ENCODE data around the gene ZBTB11.
A peak's percentile ranks its signal among the peaks of the same experiment; 100 is the strongest.
"Not testable (repeated sequence)": the region's sequence is repeated elsewhere in the genome, so short reads cannot be mapped to it uniquely, and the experiment has no call there.

The ZBTB11 gene

GRCh38 chr3:101643009-101643844 lies 33.7 kb downstream of the ZBTB11 start:
- no peak for DNase-seq

GRCh38 chr3:101642441-101642840 lies 34.5 kb downstream of the ZBTB11 start:
- no peak for DNase-seq

DNA sequence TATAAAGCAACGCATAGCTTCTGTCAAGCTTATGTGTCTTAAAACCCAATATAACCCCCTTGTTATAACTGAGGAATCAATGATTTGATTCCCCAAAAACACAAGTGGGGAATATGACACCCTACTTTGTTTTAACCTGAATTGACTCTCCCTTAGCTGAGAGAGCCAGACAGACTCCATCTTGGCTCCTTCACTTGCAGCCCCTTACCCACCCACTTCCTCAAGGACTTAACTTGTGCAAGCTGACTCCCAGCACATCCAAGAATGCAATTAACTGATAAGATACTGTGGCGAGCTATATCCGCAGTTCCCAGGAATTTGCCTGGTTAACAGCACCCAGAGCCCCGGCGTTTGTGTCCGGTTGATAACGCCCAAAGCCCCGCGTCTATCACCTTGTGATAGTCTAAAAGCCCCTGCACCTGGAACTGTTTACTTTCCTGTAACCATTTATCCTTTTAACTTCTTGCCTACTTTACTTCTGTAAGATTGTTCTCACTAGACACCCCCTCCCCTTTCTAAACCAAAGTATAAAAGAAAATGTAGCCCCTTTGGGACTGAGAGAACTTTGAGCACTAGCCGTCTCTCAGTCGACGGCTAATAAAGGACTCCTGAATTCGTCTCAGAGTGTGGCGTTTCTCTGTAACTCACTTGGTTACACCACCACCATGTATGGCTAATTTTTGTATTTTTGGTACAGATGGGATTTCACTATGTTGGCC lies 35.4 kb downstream of the ZBTB11 start:
- DNase-seq: not testable (repeated sequence)

DNA sequence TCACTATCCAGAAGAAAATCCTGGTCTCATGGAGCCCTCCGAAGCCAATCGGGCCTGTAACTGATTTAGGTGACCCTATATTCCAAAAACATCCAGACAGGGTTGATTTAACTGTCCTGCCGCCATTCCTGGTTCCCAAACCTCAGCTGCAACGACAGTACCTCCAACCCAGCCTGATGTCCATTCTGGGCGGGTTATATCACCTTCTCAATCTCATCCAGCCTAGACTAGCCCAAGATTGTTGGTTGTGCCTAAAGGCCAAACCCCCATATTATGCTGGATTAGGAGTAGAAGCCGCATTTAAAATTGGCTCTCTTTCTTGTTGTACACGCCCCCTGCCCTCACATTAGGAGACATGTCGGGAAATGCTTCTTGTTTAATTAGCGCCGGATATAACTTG lies 36.7 kb downstream of the ZBTB11 start:
- DNase-seq: no peak

DNA sequence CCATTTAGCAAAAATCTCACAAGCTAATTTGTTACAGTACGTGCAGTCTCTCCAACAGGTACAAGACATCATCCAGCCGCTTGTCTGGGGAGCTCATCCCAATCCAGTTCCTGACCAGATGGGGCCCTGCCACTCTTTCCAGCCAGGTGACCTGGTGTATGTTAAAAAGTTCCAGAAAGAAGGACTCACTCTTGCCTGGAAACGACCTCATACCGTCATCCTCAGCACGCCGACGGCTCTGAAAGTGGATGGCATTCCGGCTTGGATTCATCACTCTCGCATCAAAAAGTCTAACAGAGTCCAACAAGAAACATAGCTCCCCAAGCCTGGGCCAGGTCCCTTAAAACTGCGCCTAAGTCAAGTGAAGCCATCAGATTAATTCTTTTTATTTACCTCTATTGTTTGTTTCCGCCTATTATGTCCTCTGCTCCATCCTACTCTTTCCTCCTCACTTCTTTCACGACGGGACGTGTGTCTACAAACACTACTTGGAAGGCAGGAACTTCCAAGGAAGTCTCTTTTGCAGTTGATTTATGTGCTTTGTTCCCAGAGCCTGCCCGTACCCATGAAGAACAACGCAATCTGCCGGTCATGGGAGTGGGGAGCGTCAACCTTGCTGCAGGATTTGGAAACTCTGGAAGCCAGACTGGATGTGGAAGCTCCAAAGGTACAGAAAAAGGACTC lies 37.5 kb downstream of the ZBTB11 start:
- DNase-seq: no peak

DNA sequence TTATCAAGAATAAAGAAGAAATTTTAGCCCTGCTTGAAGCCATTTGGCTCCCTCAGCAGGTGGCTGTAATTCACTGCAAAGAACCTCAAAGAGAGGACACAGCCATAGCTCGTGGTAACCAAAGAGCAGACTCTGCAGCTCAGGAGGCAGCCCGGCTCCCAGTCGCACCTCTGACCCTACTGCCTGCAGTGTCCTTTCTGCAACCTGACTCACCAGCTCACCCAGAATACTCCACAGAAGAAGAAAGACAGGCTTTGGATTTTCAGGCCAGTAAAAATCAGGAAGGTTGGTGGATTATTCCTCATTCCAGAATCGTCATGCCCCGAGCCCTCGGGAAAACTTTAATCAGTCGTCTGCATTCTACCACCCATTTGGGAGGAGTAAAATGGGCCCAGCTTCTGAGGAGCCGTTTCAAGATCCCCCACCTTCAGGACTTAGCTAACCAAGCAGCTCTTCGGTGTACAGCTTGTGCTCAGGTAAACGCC lies 38.6 kb downstream of the ZBTB11 start:
- DNase-seq: no peak

DNA sequence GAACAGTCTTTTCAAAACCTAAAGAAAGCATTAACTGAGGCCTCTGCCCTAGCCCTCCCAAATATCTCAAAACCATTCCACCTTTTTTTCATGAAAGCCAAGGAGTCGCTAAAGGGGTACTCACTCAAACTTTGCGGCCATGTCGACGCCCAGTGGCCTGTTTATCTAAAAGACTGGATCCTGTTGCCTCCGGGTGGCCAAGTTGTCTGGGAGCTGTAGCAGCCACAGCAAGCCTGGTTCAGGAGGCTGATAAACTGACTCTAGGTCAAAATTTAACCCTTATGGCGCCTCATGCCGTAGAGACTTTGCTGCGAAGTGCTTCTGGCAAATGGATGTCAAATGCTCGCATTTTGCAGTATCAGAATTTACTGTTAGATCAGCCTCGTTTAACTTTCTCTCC lies 39.5 kb downstream of the ZBTB11 start:
- DNase-seq: no peak

- DNase-seq: peak; percentile 51
These were observed 40.8 kb downstream of the ZBTB11 start for GRCh38 chr3:101635954-101636798.

- no peak for DNase-seq
These were observed 41.6 kb downstream of the ZBTB11 start for GRCh38 chr3:101635345-101635744.

DNA sequence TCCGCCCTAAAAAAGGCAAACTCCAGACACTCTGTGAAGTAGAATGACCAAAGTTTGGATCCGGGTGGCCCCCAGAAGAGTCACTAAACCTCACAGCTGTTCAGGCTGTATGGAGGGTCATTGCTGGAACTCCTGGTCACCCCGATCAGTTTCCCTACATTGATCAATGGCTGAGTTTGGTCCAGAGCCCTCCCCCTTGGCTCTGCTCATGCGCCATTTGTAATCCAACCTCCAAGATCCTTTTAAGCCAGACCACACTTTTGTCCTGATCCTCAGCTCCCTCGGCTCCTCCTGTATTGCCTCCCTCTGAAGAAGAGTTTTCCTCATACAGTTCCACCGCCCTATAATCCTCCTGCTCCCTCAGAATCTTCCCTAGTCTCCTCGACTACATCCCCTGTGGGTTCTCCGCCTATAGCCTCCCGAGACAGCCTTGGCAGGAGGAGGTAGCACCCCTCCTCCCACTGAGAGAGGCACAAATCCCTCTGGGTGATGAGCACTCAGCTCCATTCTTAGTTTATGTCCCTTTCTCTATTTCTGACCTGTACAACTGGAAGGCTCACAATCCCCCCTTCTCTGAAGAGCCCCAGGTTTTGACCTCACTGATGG lies 42.2 kb downstream of the ZBTB11 start:
- DNase-seq: no peak

DNA sequence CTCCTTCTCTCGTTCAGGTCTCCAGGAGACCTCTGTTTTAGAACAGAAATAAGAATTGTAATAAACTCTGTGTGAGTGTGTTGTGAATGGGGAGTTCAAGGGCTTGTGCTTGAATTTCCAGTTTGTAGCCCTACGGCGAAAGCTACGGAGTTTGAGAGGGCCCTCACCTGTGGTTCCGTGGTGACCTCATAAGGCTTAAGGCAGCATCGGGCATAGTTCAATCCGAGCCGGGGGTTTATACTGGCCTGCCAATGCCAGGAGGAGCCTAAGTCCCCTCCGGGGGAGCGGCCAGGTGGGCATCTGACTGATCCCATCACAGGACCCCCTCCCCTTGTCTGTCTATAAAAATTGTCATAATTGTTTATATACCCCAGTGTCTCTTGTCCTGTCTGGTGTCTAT lies 43.7 kb downstream of the ZBTB11 start:
- DNase-seq: no peak

DNA sequence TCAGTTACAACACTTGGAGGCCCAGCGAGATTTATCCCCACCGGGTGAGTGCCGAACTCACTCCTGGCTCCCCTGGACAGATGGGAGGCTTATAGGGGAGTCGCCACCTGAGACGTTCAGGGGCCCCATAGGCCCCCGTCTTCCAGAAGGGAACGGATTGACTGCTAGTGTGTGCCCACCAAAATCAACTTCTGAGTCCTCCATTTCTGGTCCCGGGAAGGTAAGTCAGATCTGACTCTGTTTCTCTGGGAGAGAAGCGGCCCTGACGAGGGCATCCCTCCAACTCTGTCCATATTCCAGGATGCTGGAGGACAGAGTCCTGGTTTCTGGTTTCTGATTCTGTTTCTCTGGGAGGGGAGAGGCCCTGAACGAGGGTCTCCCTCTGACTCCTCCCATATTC lies 44.3 kb downstream of the ZBTB11 start:
- DNase-seq: no peak

- DNase-seq: not testable (repeated sequence)
These were observed 45.0 kb downstream of the ZBTB11 start for GRCh38 chr3:101631959-101632358.

GRCh38 chr3:101631098-101631796 lies 45.7 kb downstream of the ZBTB11 start:
- no peak for DNase-seq

GRCh38 chr3:101629219-101629618 lies 47.7 kb downstream of the ZBTB11 start:
- no peak for DNase-seq

DNA sequence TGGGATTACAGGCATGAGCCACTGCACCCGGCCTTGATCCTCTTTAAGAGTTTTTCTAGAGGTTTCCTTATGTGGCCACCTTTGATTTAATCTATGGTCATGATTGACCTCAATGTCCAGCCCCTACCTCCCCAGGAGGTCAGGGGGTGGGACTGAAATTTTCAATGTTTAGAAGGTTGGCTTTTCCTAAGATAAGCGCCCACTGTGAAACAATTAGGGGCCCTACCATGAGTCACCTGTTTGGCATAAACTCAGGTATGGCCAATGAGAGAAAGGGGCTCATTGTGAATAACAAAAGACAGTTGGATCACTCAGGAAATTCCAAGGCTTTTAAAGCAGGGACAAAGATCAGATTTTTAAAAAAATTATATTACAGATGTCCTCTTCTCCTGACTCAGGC lies 51.1 kb downstream of the ZBTB11 start:
- no peak for DNase-seq

DNA sequence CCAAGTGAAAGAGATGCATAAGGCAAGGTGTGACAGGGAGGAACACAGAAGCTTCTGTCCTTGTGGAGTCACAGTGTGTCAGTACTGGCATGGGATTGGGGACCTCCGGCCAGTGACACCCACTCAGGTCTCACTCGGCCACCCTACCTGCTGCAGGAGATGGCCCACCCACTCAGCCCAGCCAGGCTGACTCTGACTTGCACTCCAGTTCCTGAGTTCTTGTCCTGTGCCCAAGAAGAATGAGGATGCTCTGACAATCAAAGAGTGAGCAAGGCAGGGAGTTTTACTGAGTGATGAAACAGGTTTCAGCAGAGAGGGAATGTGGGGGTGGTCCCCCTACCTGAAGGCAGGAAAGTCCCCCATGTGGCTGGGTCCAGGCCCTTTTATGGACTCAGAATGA lies 52.1 kb downstream of the ZBTB11 start:
- DNase-seq: no peak

- DNase-seq: no peak
These were observed 53.3 kb downstream of the ZBTB11 start for GRCh38 chr3:101623656-101624055.

DNA sequence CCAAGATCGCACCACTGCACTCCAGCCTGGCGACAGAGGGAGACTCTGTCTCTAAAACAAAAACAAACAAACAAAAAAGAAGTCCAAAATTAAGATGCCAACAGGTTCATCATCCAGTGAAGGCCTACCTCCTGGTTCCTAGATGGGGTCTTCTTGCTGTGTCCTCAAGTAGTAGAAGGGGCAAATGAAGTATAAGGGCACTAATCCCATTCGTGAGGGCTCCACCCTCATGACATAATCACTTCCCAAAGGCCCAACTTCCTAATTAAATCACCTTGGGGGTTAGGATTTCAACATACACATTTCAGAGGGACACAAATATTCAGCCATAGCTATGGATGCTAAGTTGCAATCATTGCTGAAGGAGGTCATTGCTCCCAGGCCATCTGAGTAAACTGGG lies 57.2 kb downstream of the ZBTB11 start:
- no peak for DNase-seq

DNA sequence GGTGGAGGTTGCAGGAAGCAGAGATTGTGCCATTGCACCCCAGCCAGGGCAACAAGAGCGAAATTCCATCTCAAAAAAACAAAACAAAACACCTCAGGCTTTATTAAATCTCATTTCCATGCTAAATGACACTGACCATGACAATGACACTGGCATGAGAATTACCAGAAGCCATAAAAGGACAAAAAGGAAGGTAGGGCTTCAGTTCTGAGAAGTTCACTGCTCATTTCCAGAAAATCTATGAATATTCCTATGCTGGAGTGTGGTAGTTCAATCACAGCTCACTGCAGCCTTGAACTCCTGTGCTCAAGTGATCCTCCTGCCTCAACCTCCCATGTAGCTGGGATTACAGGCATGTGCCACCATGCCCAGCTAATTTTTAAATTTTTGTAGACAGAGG lies 58.2 kb downstream of the ZBTB11 start:
- no peak for DNase-seq

DNA sequence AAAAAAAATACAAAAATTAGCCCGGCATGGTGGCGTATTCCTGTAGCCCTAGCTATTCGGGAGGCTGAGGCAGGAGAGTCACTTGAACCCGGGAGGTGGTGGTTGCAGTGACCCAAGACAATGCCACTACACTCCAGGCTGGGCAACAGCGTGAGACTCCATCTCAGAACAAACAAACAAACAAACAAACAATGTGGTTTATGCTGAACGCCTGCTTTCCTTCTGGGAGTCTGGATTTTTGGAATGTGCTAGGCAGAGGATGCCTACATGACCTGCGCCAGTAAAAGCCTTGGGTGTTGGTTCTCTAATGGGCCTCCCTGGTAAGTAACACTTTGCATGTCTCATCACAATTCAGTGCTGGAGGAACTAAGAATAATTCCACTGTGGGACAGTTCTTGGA lies 59.5 kb downstream of the ZBTB11 start:
- no peak for DNase-seq

DNA sequence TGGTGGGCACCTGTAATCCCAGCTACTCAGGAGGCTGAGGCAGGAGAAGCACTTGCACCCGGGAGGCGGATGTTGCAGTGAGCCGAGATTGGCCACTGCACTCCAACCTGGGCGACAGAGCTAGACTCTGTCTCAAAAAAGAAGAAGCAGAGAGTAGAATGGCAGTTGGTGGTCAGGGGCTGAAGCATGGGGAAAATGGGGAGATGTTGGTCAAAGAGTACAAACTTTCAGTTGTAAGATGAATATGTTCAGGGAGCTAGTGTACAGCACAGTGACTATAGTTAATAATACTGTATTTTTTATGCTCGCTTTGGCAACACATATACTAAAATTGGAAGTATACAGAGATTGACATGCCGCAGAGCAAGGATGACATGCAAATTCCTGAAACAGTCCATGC lies 61.4 kb downstream of the ZBTB11 start:
- no peak for DNase-seq

Data from femur (tissue), 1 donor.